Bone marrow (tissue), 2 donors: ENCODE data around the gene SHC3.

Source experiments
- DNase-seq, 2 donors: peaks; one replicate each; lab custom pipeline; 2025; lab: John Stamatoyannopoulos, UW

Gene SHC3

DNA sequence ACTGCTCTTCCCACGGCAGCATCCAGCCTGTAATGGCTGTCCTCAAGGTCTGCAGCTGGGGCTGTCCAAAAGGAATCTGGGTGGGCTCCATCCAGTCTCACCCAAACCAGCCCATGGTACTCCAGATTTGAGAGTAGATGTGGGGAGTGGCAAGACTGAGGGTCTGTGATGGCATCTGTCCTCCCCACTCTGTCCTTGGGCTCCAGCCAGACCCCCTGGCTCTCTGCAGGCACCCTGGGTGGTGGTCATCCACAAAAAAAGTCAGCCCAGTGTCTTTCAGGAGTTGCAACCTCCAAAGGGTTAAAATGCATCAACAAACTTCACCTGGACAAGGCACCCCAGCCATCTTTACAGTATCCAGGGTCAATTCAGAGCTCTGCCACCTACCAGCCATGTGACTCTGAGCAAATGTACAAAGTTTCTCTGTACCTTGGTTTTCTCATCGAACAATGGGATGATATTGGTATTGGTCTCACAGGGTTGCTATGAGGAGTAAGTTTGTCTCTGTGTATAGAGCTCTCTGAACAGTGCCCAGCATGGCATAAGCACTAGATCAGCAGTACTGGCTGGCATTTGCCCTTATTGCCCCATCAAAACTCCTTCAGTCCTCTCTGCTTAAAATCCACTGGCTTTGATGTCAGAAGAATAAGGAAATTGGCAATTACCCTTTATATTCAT, 194.6 kb downstream of the SHC3 start:
- no peak for DNase-seq

DNA sequence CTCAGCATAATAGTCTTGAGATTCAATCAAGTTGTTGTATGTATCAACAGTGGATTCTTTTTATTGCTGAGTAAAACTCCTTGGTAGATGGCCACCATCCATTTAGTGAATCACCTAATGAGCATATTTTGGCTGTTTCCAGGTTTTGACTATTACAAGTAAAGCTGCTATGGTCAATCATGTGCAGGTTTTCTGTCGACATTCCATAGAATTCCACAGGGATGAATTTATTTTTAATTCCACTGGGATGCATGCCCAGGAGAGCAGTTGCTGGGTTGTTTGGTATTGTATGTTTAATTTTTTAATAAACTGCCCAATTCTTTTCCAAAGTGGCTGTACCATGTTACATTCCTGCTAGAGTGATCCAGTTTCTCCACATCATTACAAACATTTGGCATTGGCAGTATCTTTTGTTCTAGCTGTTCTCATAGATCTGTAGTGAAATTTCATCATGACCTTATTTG, 197.8 kb downstream of the SHC3 start:
- DNase-seq, result no peak

GRCh38 chr9:88979791-88980190, 198.8 kb downstream of the SHC3 start:
- no peak for DNase-seq

DNA sequence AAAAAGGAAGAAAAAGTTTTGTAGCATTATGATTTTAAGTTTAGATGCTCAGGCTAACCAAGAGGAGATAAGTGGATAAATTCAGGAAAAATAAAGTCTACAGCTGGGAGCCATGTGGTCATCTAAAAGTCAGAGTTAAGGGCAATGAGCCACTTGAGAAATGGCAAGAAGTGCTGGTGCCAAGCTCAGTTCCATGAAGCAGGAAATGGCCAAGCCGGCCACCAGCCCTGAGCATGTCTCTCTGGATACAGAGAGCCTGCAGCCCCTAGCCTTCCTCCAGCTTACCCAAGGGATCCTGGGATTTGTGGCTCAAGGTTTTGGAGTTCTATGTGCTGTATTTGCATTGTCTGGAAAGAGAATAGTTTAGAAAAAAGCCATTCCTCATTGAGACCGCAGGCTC, 199.6 kb downstream of the SHC3 start:
- no peak for DNase-seq

GRCh38 chr9:88978034-88978433, 200.6 kb downstream of the SHC3 start:
- DNase-seq, result no peak

DNA sequence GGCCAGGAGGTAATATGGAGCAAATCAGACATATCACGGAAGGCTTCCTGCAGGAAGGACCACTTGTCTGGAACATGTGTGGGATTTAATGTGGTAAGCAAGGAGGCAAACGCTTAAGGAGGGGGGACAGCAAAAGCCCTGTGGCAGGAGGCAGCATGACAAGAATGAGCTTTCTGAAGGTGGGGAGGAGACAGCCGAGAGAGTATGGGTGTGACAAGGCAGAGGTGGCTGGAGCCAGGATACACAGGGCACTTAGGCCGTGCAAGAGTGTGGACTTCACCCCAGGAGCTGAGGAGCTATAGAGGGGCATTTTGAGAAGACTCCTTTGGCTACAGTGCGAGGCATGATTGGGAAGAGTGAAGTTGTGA, 201.7 kb downstream of the SHC3 start:
- DNase-seq, result no peak

DNA sequence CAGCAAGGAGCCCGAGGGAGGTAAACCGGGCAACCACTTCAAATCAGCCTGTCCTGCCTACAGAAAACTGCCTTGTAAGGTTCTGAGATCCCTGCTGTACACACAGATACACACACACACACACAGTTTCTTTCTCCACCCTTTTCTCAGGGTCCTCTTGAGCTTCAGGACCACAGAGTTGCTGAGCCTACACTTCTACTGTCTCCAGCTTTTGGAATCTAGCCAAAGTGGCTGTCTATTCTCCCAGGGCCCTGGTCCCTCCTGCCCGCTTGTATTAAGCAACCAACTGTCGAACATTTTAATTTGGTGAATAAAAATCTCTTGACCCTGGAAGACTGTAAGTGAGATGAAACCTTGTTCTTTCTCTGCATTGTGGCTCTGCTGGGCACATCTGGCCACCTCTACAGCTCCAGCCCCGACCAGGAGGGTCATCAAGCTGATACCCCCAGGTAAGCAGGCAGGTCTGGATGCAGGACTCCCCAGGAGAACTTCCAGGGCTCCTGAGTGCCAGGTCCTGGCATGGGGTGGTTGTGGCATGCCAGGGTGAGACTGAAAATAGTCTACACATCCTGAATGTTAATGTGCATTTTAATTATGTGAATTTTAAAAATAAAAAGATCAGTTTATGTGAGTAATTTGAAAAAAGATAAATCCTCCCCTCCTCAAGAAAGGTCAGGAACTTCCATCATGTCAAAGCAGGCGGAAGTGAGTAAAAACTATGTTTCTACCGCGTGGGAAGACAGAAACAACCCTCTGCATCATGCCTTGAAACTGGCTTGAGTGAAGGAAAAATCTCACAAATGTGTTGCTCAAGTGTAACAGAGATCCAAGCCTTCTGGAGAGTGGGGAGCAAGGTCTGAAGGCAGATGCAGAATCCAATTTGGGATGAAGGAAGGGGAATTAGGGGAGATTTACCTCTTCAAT, 202.4 kb downstream of the SHC3 start:
- DNase-seq, result no peak

DNA sequence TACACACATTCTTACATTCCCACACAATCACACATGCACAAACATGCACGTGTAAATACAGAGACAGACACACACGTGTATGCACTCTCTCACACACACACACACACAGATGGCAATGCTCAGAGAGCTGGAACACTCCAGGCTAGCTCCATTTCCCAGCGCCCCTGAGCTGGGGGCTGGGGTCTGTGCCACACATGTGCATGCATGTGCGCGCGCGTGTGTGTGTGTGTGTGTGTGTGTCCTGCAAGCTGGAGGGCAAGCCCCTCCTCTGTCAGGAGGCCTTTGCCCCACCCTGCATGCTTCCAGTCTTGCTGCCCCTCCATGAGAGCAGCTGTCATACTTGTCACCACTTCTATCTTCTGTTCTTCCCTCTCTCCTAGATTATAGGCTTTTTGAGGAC, 204.0 kb downstream of the SHC3 start:
- no peak for DNase-seq

GRCh38 chr9:88973281-88974045, 205.2 kb downstream of the SHC3 start:
- no peak for DNase-seq

DNA sequence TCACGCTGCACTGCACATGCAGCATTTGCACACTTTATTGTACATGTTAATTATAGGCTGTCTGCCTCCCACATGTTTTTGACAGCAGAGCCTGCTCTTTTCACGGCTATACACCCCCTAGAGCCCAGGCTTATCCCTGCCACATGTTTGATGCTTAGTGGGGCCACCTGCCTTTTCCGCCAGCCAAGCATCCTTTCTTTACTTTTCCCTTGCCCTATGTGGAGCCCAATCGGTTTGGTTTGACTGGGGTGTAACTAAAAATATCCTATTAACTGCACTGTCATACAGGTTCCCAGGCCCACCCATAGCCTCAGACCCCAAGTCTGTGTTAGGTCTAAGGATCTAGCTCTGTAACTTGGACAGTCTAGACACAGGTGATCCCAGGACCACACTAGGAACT, 206.2 kb downstream of the SHC3 start:
- no peak for DNase-seq

GRCh38 chr9:88971131-88971960, 207.3 kb downstream of the SHC3 start:
- DNase-seq, result no peak

DNA sequence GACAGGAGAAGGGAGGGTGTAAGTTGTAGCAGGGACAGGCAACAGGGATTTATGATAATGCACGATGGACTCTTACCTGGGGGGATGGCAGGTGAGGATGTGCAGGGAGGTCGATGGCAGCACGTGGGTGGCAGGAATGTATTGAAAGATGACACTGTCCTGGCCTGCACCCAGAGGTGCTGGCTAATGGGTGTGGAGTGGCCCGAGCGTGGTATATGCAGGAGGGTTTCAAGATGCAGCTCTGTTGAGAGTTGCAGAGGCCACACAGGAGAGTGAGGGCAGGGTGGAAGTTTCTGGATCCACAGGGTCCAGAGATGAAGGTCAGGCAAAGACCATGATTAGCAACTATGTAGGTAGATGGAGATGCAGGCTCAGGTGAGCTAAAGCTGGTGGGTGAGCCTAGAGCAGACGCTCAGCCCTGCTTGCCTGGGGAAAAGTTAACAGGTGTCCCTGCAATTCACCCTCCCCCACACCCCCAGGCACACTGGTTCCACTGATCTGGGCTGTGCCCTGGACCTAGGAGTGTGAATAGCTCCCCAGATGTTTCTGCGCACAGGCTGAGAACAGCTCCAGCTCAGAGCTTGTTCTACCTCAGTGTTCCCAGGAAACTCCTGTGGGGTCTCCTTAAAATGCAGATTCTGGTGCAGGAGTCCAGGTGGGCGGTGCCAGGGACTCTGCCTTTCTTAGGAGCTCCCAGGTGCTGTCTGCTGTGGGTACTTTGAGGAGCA, 208.8 kb downstream of the SHC3 start:
- no peak for DNase-seq

DNA sequence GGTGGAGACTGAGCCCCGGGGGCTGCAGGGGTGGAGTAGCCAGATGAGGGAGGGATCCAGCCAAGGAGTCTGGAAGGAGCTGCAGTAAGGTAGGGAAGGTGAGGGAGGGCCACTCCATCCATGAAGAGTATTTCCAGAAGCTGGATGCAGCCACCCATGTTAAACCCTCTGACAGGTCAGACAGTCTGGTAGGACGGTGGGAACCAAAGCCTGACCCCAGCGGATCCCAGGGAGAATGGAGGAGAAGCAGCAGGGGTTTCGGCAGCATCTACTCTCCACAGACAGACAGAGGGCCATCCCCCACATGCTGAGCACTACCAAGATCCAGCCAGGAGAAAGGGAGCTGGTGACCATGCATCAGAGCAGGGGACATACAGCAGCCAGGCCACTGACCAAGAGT, 209.8 kb downstream of the SHC3 start:
- DNase-seq, result no peak

DNA sequence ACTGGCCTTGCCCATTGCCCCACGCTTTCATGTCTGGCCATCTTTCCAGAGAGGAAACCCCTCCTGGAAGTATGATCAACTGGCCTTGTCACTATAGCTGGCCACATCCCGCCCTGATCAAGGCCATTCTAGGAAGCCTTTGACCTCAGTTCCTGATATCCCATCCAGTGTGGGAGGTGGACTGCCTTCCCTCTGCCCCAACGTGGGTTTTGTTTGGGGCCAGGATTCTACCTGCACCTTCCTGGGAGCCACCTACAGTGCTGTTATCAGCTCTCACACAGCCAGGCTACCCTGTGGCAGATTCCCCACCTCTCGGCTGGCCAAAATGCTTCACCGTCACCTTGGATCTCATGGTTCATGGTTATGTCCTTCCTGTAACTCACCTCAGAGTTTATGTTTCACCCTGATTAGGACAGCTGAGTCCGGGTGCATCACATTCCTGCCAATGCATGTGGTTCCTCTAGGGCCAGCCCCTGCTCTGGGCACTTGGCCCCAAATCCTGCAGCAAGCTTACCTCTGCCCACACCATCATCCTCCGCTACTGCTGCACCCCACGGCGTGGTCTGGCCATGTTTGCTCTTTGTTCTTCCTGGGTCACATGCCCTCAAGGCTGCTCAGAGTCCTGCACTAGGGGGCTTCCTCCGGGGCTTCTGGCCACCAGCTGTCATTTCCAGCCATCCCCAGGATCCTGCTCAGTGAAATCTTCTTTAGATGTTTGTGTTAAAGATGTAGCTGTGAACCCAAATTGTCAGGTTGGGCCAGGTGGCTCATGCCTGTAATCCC, 211.5 kb downstream of the SHC3 start:
- DNase-seq, result no peak

DNA sequence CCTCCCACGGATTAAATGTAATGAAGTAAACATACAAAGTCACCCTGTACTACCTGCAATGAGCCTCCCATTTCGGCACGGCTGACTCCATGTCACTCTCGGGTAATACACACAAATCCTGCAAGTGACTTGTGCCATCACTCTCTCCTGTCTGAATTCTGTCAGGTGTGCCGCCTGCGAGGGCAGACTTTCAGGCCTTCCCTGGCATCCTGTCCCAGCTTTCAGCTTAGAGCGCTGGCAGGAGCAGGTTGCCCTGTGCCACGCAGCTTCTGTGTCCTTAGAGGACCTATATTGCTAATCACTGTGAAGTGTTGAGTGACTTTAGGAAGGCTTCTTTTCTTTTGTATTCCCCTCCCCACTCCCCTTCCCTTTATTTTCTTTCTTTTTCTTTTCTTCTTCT, 213.1 kb downstream of the SHC3 start:
- no peak for DNase-seq

GRCh38 chr9:88960632-88961031, 218.0 kb downstream of the SHC3 start:
- DNase-seq, result no peak

- DNase-seq, result no peak
These were observed 218.7 kb downstream of the SHC3 start for GRCh38 chr9:88959727-88960469.

- no peak for DNase-seq
These were observed 221.1 kb downstream of the SHC3 start for GRCh38 chr9:88957526-88957925.
